H9 (cell line): ENCODE data around the gene TENM3. TPM values are rescaled to one million over a fixed set of nuclear protein-coding genes. Genes with fewer than 3 reads are reported as not detected.

Source experiments
- DNase-seq: peaks from one replicate; pipeline ENCODE4 v3.0.0-alpha.2; 2017
- H2AFZ ChIP-seq: one replicate; pipeline ENCODE4 v1.6.1; 2013; ENCODE audit warnings: mild to moderate bottlenecking, low read length, control low read depth, moderate library complexity
- H2AK5ac ChIP-seq: 2 replicates; pipeline ENCODE4 v1.6.1; 2013; ENCODE audit warnings: low read length, control low read depth, mixed read lengths; ENCODE audit not compliant: insufficient read length
- H2BK120ac ChIP-seq: one replicate; pipeline ENCODE4 v1.6.1; 2013; ENCODE audit warnings: low read depth, mild to moderate bottlenecking, low read length, control low read depth, inconsistent platforms; ENCODE audit not compliant: poor library complexity, severe bottlenecking
- H2BK12ac ChIP-seq: 2 replicates; pipeline ENCODE4 v1.6.1; 2013; ENCODE audit warnings: low read length, control low read depth, mixed read lengths, low read depth; ENCODE audit not compliant: insufficient read length
- H2BK15ac ChIP-seq: 2 replicates; pipeline ENCODE4 v1.6.1; 2013; ENCODE audit warnings: low read depth, low read length, control low read depth
- H2BK20ac ChIP-seq: one replicate; pipeline ENCODE4 v1.6.1; 2013; ENCODE audit warnings: low read depth, mild to moderate bottlenecking, low read length, control low read depth, inconsistent platforms; ENCODE audit not compliant: poor library complexity, severe bottlenecking
- H2BK5ac ChIP-seq: 2 replicates; pipeline ENCODE4 v1.6.1; 2013; ENCODE audit warnings: low read length, control low read depth, mixed read lengths; ENCODE audit not compliant: insufficient read length
- H3K14ac ChIP-seq: 2 replicates; pipeline ENCODE4 v1.6.1; 2013; ENCODE audit warnings: low read length, control low read depth; ENCODE audit not compliant: insufficient read depth
- H3K18ac ChIP-seq: 2 replicates; pipeline ENCODE4 v1.6.1; 2013; ENCODE audit warnings: low read depth, mild to moderate bottlenecking, mixed read lengths, low read length, control low read depth; ENCODE audit not compliant: insufficient read length
- H3K23ac ChIP-seq: 2 replicates; pipeline ENCODE4 v1.6.1; 2013; ENCODE audit warnings: low read length, control low read depth, mixed read lengths, low read depth; ENCODE audit not compliant: insufficient read length
- H3K23me2 ChIP-seq: 2 replicates; pipeline ENCODE4 v1.6.1; 2013; ENCODE audit warnings: low read depth, mild to moderate bottlenecking, mixed read lengths, low read length, control low read depth; ENCODE audit not compliant: insufficient read length, poor library complexity, severe bottlenecking
- H3K27ac ChIP-seq: 2 replicates; pipeline ENCODE4 v1.5.1; 2013; ENCODE audit warnings: low read length, control low read depth, mixed read lengths, low read depth; ENCODE audit not compliant: insufficient read length
- H3K27me3 ChIP-seq: 2 replicates; pipeline ENCODE4 v1.6.1; 2013; ENCODE audit warnings: low read length, control low read depth, inconsistent platforms; ENCODE audit not compliant: insufficient read depth
- H3K4ac ChIP-seq: 2 replicates; pipeline ENCODE4 v1.6.1; 2013; ENCODE audit warnings: low read depth, mild to moderate bottlenecking, control low read depth, inconsistent platforms, low read length, moderate library complexity
- H3K4me1 ChIP-seq: 2 replicates; pipeline ENCODE4 v1.6.1; 2013; ENCODE audit warnings: low read length, control low read depth, inconsistent platforms; ENCODE audit not compliant: insufficient read depth
- H3K4me2 ChIP-seq: 2 replicates; pipeline ENCODE4 v1.6.1; 2013; ENCODE audit warnings: low read length, control low read depth, mixed read lengths; ENCODE audit not compliant: insufficient read length, insufficient read depth
- H3K56ac ChIP-seq: 2 replicates; pipeline ENCODE4 v1.6.1; 2013; ENCODE audit warnings: low read depth, mild to moderate bottlenecking, mixed read lengths, low read length, control low read depth; ENCODE audit not compliant: insufficient read length
- H3K79me1 ChIP-seq: 2 replicates; pipeline ENCODE4 v1.6.1; 2013; ENCODE audit warnings: low read depth, mild to moderate bottlenecking, moderate library complexity, low read length, control low read depth, inconsistent platforms; ENCODE audit not compliant: insufficient read depth, poor library complexity, severe bottlenecking
- H3K79me2 ChIP-seq: 2 replicates; pipeline ENCODE4 v1.6.1; 2013; ENCODE audit warnings: low read length, control low read depth, inconsistent platforms; ENCODE audit not compliant: insufficient read depth
- H3K9ac ChIP-seq: 2 replicates; pipeline ENCODE4 v1.6.1; 2013; ENCODE audit warnings: low read length, control low read depth, mixed read lengths; ENCODE audit not compliant: insufficient read length; ENCODE audit errors: extremely low read depth
- H3K9me3 ChIP-seq: one replicate; pipeline ENCODE4 v1.6.1; 2013; ENCODE audit warnings: low read depth, low read length, inconsistent platforms; ENCODE audit not compliant: control insufficient read depth
- H3T11ph ChIP-seq: one replicate; pipeline ENCODE4 v1.6.1; 2013; ENCODE audit warnings: mild to moderate bottlenecking, low read length, control low read depth, inconsistent platforms
- H4K20me1 ChIP-seq: one replicate; pipeline ENCODE4 v1.6.1; 2013; ENCODE audit not compliant: control insufficient read depth, insufficient read length, insufficient read depth
- H4K5ac ChIP-seq: 2 replicates; pipeline ENCODE4 v1.6.1; 2013; ENCODE audit warnings: low read depth, mild to moderate bottlenecking, mixed read lengths, low read length, control low read depth; ENCODE audit not compliant: insufficient read length
- H4K8ac ChIP-seq: replicated peaks from 2 replicates; pipeline ENCODE4 v1.6.1; 2013; ENCODE audit warnings: low read length, control low read depth, mixed read lengths, low read depth; ENCODE audit not compliant: insufficient read length
- H4K91ac ChIP-seq: 2 replicates; pipeline ENCODE4 v1.6.1; 2013; ENCODE audit warnings: low read depth, mild to moderate bottlenecking, moderate library complexity, mixed read lengths, low read length, control low read depth; ENCODE audit not compliant: insufficient read length
- H3K27ac Mint-ChIP-seq, 3 experiments: 2 replicates in 2 of 3; 3 replicates in 1 of 3; pipeline ENCODE4 v1.8.0; 2020 to 2021; ENCODE audit warnings: mixed read lengths in 3 of 3, mild to moderate bottlenecking in 1 of 3, moderate library complexity in 1 of 3
- H3K27me3 Mint-ChIP-seq: 2 replicates; pipeline ENCODE4 v1.8.0; 2021; ENCODE audit warnings: low read depth, mild to moderate bottlenecking, moderate library complexity, mixed read lengths
- H3K36me3 Mint-ChIP-seq, 3 experiments: 2 replicates in 2 of 3; 3 replicates in 1 of 3; pipeline ENCODE4 v1.8.0; 2020 to 2021; ENCODE audit warnings: low read depth in 3 of 3, mixed read lengths in 3 of 3; ENCODE audit not compliant: insufficient read depth in 1 of 3
- H3K4me1 Mint-ChIP-seq, 2 experiments: 2 replicates each; pipeline ENCODE4 v1.8.0; 2020; ENCODE audit warnings: mixed read lengths in 2 of 2
- H3K4me3 Mint-ChIP-seq, 2 experiments: 2 replicates in 1 of 2; 3 replicates in 1 of 2; pipeline ENCODE4 v1.8.0; 2020 to 2021; ENCODE audit warnings: mild to moderate bottlenecking in 2 of 2, mixed read lengths in 2 of 2, moderate library complexity in 1 of 2
- H3K9me3 Mint-ChIP-seq, 2 experiments: 2 replicates in 1 of 2; 3 replicates in 1 of 2; pipeline ENCODE4 v1.8.0; 2020; ENCODE audit warnings: mild to moderate bottlenecking in 2 of 2, mixed read lengths in 2 of 2, moderate library complexity in 1 of 2
- CTCF ChIP-seq: fragments of 200-600 bp; sonication (generic); conservative IDR thresholded peaks from 3 replicates; pipeline ENCODE4 v1.8.0; 2021; ENCODE audit warnings: antibody characterized with exemption, mild to moderate bottlenecking
- WGBS: extraction: QIAGEN DNeasy Blood & Tissue Kit; methylation state at CpG from one replicate; pipeline ENCODE4 v1.1.7; 2013; ENCODE audit warnings: missing lambda C conversion rate, low lambda C conversion rate, mixed read lengths; ENCODE audit not compliant: insufficient read length; ENCODE audit errors: extremely low coverage; 5-methylcytosine and 5-hydroxymethylcytosine counted together
- total RNA-seq: library from RNA; stranded (reverse); gene quantifications from 2 replicates; pipeline ENCODE4 v1.2.1, GENCODE V29; 2021

TENM3 gene
- total RNA-seq, 1 experiment from 2014 or later = 49.6 TPM

GRCh38 chr4:182839256-182839655, 596.1 kb downstream of the TENM3 start:
- no peaks in the 10 kb centered on the region for H3K27me3 ChIP-seq
- H3K4me1 ChIP-seq = no peaks in the 10 kb centered on the region
- H2BK5ac ChIP-seq = no peak overlapping the region
- Mint-ChIP-seq H3K27ac (no peak overlapping the region), H3K4me1 (peaks cover 9 to 20% of the 10 kb centered on the region in 2 experiments), H3K27me3 (no peaks in the 10 kb centered on the region; the same call in none of the 2 replicates), H3K4me3 (no peak overlapping the region), H3K36me3 (peaks cover 0 to 5% (median 0%) of the 10 kb centered on the region in 3 experiments; a peak in 1 of 7 replicates), H3K9me3 (peaks cover 4% of the 10 kb centered on the region in 2 experiments; a peak in 1 of 5 replicates)
- no peak overlapping the region for H3K27ac ChIP-seq
- H3K9me3 ChIP-seq = no peaks in the 10 kb centered on the region
- no CpG with 5 or more reads among the region's 9 CpGs for WGBS
- TF ChIP-seq CTCF = no peak
- no peaks in the 10 kb centered on the region for H4K20me1 ChIP-seq
- DNase-seq = no peak
- H3K18ac ChIP-seq = no peak overlapping the region
- no peaks in the 10 kb centered on the region for H3K79me2 ChIP-seq
- H2BK12ac ChIP-seq = no peak overlapping the region
- H3K14ac ChIP-seq = no peak overlapping the region
- H2AFZ ChIP-seq = no peak overlapping the region
- no peak overlapping the region for H4K91ac ChIP-seq
- no peak overlapping the region for H2AK5ac ChIP-seq
- H3K56ac ChIP-seq = no peak overlapping the region
- H3K4me2 ChIP-seq = no peak overlapping the region
- no peak overlapping the region for H3K23ac ChIP-seq
- H3K79me1 ChIP-seq = no peaks in the 10 kb centered on the region
- no peak overlapping the region for H2BK20ac ChIP-seq
- no peaks in the 10 kb centered on the region for H3K23me2 ChIP-seq
- H3K4ac ChIP-seq = no peak overlapping the region
- no peak overlapping the region for H4K8ac ChIP-seq
- no peak overlapping the region for H2BK120ac ChIP-seq
- H2BK15ac ChIP-seq = no peak overlapping the region
- no peak overlapping the region for H4K5ac ChIP-seq
- H3K9ac ChIP-seq = no peak overlapping the region
- H3T11ph ChIP-seq = no peak overlapping the region
